ENCODE data around the gene HOXB6.

The HOXB6 gene

GRCh38 chr17:48604770-48605329 lies at the start of gene HOXB6:
Gene HOXB6 (minus strand): TSS chr17:48604986. CDS start chr17:48598150, 6,836 bp downstream.
- DNase-seq = no peak

GRCh38 chr17:48649741-48650140 lies 45.0 kb upstream of the HOXB6 start:
- DNase-seq = no peak

GRCh38 chr17:48647963-48648245 lies 43.1 kb upstream of the HOXB6 start:
- DNase-seq = no peak

GRCh38 chr17:48647103-48647962 lies 42.5 kb upstream of the HOXB6 start:
- no peak for DNase-seq

GRCh38 chr17:48646183-48647102 lies 41.7 kb upstream of the HOXB6 start:
- DNase-seq = no peak

GRCh38 chr17:48645639-48646182 lies 40.9 kb upstream of the HOXB6 start:
- DNase-seq = no peak

- no peak for DNase-seq
These were observed 40.2 kb upstream of the HOXB6 start for GRCh38 chr17:48644910-48645557.

GRCh38 chr17:48644159-48644558 lies 39.4 kb upstream of the HOXB6 start:
- no peak for DNase-seq

GRCh38 chr17:48643697-48644012 lies 38.9 kb upstream of the HOXB6 start:
- DNase-seq = no peak

- no peak for DNase-seq
These were observed 38.3 kb upstream of the HOXB6 start for GRCh38 chr17:48642843-48643696.

GRCh38 chr17:48642059-48642842 lies 37.5 kb upstream of the HOXB6 start:
- DNase-seq = peak; percentile 60

GRCh38 chr17:48641541-48642058 lies 36.8 kb upstream of the HOXB6 start:
- DNase-seq = no peak

GRCh38 chr17:48640858-48641180 lies 36.0 kb upstream of the HOXB6 start:
- DNase-seq = no peak

- DNase-seq = no peak
These were observed 35.4 kb upstream of the HOXB6 start for GRCh38 chr17:48639982-48640857.

GRCh38 chr17:48639136-48639535 lies 34.4 kb upstream of the HOXB6 start:
- DNase-seq = no peak

- DNase-seq = no peak
These were observed 32.8 kb upstream of the HOXB6 start for GRCh38 chr17:48637323-48638260.

- no peak for DNase-seq
These were observed 31.6 kb upstream of the HOXB6 start for GRCh38 chr17:48636177-48637018.

Data from DMS153 (cell line).